ENCODE data around the gene FBRSL1.

DNA sequence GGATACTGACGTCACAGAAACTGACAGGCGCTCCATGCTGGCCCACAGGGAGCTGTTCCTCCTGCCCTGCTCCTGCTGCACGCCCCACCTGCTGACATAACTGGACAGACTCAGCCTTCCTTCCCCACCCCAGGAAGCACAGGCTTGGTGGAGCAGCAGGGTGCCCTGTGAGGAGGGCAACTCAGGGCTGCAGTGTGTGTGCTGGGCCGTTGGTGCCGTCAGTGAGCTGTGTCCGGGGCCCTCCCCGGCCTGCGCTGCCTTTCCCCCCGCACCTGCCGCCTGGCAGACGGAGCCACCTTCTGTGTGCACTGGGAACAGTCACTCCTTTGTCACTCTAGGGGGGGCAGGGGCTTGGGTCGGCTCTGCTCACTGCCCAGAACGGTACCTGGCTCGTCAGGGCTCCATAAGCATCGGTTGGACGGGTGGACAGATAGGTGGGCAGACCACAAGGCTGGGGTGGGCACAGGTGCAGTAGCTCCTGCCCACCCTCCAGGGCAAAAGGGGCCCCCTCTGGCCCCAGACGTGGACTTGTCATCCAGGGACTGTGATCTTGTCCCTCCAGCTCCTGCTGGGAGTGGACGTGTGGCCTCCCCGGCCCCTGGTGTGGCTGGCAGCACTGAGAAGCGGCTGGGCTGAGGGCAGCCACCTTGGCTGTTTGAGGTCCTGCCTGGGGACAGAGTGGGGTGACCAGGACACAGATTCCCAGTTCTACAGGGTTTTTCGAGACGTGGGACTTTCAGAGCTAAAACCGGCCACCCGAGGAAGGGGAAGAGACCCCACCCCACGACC is 32.8 kb downstream of the FBRSL1 start:
- TF ChIP-seq, protein P1, sequence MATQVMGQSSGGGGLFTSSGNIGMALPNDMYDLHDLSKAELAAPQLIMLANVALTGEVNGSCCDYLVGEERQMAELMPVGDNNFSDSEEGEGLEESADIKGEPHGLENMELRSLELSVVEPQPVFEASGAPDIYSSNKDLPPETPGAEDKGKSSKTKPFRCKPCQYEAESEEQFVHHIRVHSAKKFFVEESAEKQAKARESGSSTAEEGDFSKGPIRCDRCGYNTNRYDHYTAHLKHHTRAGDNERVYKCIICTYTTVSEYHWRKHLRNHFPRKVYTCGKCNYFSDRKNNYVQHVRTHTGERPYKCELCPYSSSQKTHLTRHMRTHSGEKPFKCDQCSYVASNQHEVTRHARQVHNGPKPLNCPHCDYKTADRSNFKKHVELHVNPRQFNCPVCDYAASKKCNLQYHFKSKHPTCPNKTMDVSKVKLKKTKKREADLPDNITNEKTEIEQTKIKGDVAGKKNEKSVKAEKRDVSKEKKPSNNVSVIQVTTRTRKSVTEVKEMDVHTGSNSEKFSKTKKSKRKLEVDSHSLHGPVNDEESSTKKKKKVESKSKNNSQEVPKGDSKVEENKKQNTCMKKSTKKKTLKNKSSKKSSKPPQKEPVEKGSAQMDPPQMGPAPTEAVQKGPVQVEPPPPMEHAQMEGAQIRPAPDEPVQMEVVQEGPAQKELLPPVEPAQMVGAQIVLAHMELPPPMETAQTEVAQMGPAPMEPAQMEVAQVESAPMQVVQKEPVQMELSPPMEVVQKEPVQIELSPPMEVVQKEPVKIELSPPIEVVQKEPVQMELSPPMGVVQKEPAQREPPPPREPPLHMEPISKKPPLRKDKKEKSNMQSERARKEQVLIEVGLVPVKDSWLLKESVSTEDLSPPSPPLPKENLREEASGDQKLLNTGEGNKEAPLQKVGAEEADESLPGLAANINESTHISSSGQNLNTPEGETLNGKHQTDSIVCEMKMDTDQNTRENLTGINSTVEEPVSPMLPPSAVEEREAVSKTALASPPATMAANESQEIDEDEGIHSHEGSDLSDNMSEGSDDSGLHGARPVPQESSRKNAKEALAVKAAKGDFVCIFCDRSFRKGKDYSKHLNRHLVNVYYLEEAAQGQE (IDR thresholded peaks at IDR 0.05; ENCODE audit: insufficient read depth in 1 of 2, low read depth in 2 of 2, low read length in 2 of 2), result no peak
- no peak for TF ChIP-seq POLR2AphosphoS5 (IDR thresholded peaks at IDR 0.05; ENCODE audit: low read depth, low read length)
- TF ChIP-seq TAF1 (IDR thresholded peaks at IDR 0.05; ENCODE audit: borderline replicate concordance, insufficient read depth, low read length), result no peak
- no peak for TF ChIP-seq SIN3A (IDR thresholded peaks at IDR 0.05; ENCODE audit: borderline replicate concordance, insufficient read depth, low read length)
- TF ChIP-seq FOXP2 (optimal IDR thresholded peaks at IDR 0.05; ENCODE audit: borderline replicate concordance, extremely low read depth, extremely low read length, insufficient read depth), result no peak

Measured in PFSK-1 (cell line).